Measurements from ENCODE around the gene WWC2. TPM values are rescaled to one million over a fixed set of nuclear protein-coding genes. Genes with fewer than 3 reads are reported as not detected.

The WWC2 gene
- total RNA-seq, 4 donors from 2014 or later, result 33.7 to 48.3 (median 42.9) TPM

DNA sequence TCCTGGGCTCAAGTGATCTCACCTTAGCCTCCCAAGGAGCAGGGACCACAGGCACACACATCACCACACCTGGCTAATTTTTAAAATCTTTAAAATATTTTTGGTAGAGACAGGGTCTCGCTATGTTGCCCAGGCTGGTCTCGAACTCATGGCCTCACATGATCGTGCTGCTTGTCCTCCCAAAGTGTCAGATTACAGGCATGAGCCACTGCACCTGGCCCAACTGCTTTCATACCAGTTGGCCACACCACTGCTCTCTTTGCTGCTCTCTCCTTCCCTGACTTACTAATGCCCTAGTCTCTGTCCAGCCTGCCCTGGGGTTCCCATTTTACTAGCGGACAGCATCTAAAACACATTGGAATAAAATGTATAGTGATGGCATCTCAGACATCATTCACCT is 153.9 kb downstream of the WWC2 start:
- no peak for ATAC-seq (ENCODE audit: low FRiP score)
- DNase-seq (ENCODE audit: low spot score), result no peak
- TF ChIP-seq, protein P1, sequence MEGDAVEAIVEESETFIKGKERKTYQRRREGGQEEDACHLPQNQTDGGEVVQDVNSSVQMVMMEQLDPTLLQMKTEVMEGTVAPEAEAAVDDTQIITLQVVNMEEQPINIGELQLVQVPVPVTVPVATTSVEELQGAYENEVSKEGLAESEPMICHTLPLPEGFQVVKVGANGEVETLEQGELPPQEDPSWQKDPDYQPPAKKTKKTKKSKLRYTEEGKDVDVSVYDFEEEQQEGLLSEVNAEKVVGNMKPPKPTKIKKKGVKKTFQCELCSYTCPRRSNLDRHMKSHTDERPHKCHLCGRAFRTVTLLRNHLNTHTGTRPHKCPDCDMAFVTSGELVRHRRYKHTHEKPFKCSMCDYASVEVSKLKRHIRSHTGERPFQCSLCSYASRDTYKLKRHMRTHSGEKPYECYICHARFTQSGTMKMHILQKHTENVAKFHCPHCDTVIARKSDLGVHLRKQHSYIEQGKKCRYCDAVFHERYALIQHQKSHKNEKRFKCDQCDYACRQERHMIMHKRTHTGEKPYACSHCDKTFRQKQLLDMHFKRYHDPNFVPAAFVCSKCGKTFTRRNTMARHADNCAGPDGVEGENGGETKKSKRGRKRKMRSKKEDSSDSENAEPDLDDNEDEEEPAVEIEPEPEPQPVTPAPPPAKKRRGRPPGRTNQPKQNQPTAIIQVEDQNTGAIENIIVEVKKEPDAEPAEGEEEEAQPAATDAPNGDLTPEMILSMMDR (IDR thresholded peaks at IDR 0.05), result no peak

DNA sequence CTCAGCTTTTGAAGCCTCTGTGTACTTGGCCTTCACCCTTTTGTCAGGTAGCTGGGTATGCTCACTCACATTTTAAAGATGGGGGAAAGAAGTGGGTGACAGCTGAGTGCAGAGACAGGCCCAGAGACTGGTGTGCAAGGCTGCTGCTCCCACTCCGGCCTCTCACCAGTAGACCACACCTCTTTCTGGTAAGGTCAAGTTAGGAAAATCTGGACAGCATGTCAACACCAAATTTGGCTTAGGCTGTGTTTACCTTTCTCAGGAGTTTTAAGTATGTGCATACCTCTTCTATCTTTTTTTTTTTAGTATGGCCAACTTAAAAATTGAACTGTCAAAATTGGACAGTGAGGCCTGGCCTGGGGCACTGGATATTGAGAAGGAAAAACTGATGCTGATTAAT is 154.4 kb downstream of the WWC2 start:
- TF ChIP-seq, protein P1 (IDR thresholded peaks at IDR 0.05), result no peak
- no peak for DNase-seq (ENCODE audit: low spot score)
- ATAC-seq (ENCODE audit: low FRiP score), result no peak

DNA sequence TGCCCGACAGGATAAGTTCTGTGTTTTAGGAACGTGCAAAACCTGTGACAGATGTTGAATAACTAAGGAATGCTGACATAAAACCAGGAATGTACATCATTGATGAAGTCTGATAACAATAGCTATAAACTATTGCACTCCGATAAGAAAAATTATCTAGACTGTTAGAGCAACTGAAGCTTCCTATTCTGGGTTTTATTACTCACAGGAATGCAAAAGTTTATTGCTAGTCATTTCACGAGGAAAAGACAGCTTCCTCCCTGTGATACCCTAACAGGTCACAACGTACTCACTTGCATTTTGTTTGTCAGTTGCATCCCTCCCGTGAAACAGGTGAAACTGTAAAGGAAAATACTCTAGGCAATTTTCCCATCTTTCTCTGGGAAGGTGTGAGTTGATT is 155.1 kb downstream of the WWC2 start:
- no peak for DNase-seq (ENCODE audit: low spot score)
- TF ChIP-seq, protein P1 (IDR thresholded peaks at IDR 0.05), result no peak
- no peak for ATAC-seq (ENCODE audit: low FRiP score)

DNA sequence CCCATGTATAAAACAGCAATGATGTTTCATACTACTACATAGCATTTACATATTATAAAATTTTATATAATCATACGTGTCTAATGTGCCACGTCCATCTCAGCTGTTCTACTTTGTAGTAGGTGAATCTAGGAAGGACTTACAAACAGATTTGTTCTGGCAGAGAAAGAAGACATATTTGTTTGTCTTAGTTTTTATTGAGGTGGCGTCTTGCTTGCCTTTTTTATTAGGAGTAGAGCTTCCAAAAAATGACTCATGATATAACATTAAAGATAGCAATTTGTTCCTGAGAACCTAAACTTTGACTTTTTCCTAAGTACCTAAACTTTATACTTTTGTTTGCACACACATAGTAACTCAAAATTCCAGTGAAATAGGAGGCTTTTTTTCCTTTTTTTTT is 156.4 kb downstream of the WWC2 start:
- no peak for DNase-seq (ENCODE audit: low spot score)
- ATAC-seq (ENCODE audit: low FRiP score), result no peak
- TF ChIP-seq, protein P1 (IDR thresholded peaks at IDR 0.05), result no peak

DNA sequence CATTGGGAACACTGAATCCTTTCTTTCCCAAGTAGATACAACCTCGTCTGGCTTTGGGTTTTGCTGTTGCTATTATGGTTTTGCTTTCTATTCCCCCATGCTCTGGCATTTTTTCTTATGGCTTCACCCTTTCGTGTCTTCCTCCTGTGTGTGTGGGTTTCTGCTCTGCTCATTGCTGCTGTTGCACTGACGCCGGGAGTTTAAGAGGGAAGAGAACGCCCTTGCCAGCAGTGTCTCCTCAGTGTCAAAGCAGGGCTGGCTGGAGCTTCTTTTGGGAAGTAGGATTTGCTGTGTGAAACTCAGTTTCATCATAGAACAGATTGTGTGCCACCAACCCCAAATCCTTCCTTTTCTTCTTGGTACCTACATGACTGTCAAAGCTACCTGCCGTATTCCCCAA is 157.3 kb downstream of the WWC2 start:
- TF ChIP-seq, protein P1 (IDR thresholded peaks at IDR 0.05), result no peak
- DNase-seq (ENCODE audit: low spot score) (no peak), ATAC-seq (ENCODE audit: low FRiP score) (no peak)

DNA sequence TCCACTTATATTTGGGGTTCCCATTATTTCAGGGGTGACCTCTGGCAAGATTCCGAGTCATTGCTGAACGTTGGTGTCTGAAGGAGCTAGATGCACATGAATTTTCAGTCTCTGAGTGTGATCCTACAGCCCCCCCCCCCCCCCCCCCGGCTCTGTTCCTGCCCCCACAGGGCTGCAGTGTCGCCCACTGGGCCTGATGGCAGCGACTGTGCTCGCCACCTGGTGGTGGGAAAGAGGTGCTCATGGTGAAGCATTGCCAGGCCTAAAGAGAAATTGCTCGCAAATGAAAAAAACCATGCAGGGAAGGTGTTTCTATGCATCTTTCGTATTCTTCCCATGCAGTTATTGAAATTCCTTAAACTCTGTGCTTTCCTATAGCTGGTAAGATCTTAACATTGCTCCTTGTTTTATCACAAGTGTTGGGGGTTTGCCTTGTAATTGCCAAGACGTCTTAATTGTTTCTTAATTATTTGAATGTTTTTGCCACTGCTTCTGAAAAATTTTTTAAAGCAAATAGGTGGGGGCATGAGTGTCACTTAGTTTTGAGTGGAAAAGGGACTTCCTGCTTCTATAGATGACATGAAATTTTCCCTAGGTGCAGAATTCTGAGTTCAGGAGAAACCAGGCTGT is 157.8 kb downstream of the WWC2 start:
- TF ChIP-seq, protein P1 (IDR thresholded peaks at IDR 0.05), result peak in 1 of 3 donors; percentile 22
- ATAC-seq (ENCODE audit: low FRiP score), result no peak
- DNase-seq (ENCODE audit: low spot score), result no peak

DNA sequence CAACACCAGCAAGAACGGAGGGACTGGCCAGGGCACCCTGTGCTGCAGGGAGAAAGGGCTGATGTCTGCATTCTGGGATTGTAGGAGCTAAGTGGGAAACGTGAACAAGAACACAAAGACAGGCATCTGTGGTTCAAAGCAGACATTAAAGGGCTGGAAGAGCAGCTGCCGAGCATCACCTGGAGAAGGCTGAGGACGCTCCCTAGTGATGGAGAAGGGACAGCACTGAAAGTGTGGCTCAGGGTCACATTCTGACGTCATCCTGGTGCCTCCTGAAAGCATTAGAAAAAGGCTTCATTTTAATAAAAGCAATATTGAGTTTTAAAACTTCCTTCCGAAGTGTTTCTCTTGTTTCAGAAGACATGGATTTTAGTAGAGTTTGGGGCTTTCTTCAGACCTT is 158.8 kb downstream of the WWC2 start:
- TF ChIP-seq, protein P1 (IDR thresholded peaks at IDR 0.05), result no peak
- no peak for DNase-seq (ENCODE audit: low spot score)
- ATAC-seq (ENCODE audit: low FRiP score), result no peak
